WTC11 (cell line): Measurements from ENCODE around the gene RCAN1.

Experiments
- FOXK1 ChIP-seq: sonication (generic); formaldehyde crosslinking; IDR thresholded peaks from 2 replicates; pipeline ENCODE4 v1.8.0; 2022; ENCODE audit warnings: mild to moderate bottlenecking, moderate library complexity, missing genetic modification reagents
- NFATC4 ChIP-seq: fragments of 250-450 bp; sonication (Bioruptor Pico); IDR thresholded peaks from 2 replicates; pipeline ENCODE4 v1.9.0; 2021; ENCODE audit warnings: mild to moderate bottlenecking
- TF ChIP-seq, protein P1 (sequence below): sonication (generic); formaldehyde crosslinking; IDR thresholded peaks from 2 replicates; pipeline ENCODE4 v1.8.1; 2022; ENCODE audit warnings: mild to moderate bottlenecking, moderate library complexity, missing genetic modification reagents
- TF ChIP-seq, protein P2 (sequence below): sonication (generic); formaldehyde crosslinking; IDR thresholded peaks from 2 replicates; pipeline ENCODE4 v1.8.0; 2023; ENCODE audit warnings: missing genetic modification reagents, mild to moderate bottlenecking, borderline replicate concordance
- TF ChIP-seq, protein P3 (sequence below): fragments of 200-600 bp; IDR thresholded peaks from 2 replicates; pipeline ENCODE4 v1.8.0; 2022; ENCODE audit warnings: antibody characterized with exemption
- TF ChIP-seq, protein P4 (sequence below): sonication (generic); formaldehyde crosslinking; IDR thresholded peaks from 2 replicates; pipeline ENCODE4 v1.8.0; 2023; ENCODE audit warnings: mild to moderate bottlenecking, missing genetic modification reagents

DNA sequence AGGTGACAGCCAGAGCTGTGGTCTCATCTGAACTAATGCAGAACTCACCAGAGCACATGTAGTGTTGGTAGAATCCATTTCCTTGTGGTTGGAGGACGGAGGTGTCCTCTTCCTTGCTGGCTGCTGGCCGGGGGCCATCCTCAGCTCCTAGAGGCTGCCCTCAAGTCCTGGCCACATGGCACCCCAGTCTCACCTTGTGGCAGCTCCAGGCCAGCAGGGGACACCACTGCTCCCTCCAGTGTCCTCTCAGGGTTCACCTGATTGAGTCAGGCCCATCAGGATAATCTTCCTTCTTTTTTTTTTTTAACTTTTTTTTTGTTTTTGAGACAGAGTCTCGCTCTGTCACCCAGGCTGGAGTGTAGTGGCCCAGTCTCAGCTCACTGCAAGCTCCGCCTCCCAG, 105.8 kb downstream of the RCAN1 start:
- no peak for TF ChIP-seq NFATC4
- TF ChIP-seq, protein P1, sequence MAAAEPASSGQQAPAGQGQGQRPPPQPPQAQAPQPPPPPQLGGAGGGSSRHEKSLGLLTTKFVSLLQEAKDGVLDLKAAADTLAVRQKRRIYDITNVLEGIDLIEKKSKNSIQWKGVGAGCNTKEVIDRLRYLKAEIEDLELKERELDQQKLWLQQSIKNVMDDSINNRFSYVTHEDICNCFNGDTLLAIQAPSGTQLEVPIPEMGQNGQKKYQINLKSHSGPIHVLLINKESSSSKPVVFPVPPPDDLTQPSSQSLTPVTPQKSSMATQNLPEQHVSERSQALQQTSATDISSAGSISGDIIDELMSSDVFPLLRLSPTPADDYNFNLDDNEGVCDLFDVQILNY (CRISPR knock-in tag) = no peak
- TF ChIP-seq, protein P2, sequence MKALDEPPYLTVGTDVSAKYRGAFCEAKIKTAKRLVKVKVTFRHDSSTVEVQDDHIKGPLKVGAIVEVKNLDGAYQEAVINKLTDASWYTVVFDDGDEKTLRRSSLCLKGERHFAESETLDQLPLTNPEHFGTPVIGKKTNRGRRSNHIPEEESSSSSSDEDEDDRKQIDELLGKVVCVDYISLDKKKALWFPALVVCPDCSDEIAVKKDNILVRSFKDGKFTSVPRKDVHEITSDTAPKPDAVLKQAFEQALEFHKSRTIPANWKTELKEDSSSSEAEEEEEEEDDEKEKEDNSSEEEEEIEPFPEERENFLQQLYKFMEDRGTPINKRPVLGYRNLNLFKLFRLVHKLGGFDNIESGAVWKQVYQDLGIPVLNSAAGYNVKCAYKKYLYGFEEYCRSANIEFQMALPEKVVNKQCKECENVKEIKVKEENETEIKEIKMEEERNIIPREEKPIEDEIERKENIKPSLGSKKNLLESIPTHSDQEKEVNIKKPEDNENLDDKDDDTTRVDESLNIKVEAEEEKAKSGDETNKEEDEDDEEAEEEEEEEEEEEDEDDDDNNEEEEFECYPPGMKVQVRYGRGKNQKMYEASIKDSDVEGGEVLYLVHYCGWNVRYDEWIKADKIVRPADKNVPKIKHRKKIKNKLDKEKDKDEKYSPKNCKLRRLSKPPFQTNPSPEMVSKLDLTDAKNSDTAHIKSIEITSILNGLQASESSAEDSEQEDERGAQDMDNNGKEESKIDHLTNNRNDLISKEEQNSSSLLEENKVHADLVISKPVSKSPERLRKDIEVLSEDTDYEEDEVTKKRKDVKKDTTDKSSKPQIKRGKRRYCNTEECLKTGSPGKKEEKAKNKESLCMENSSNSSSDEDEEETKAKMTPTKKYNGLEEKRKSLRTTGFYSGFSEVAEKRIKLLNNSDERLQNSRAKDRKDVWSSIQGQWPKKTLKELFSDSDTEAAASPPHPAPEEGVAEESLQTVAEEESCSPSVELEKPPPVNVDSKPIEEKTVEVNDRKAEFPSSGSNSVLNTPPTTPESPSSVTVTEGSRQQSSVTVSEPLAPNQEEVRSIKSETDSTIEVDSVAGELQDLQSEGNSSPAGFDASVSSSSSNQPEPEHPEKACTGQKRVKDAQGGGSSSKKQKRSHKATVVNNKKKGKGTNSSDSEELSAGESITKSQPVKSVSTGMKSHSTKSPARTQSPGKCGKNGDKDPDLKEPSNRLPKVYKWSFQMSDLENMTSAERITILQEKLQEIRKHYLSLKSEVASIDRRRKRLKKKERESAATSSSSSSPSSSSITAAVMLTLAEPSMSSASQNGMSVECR (CRISPR knock-in tag) = no peak
- TF ChIP-seq FOXK1 = no peak
- TF ChIP-seq, protein P3, sequence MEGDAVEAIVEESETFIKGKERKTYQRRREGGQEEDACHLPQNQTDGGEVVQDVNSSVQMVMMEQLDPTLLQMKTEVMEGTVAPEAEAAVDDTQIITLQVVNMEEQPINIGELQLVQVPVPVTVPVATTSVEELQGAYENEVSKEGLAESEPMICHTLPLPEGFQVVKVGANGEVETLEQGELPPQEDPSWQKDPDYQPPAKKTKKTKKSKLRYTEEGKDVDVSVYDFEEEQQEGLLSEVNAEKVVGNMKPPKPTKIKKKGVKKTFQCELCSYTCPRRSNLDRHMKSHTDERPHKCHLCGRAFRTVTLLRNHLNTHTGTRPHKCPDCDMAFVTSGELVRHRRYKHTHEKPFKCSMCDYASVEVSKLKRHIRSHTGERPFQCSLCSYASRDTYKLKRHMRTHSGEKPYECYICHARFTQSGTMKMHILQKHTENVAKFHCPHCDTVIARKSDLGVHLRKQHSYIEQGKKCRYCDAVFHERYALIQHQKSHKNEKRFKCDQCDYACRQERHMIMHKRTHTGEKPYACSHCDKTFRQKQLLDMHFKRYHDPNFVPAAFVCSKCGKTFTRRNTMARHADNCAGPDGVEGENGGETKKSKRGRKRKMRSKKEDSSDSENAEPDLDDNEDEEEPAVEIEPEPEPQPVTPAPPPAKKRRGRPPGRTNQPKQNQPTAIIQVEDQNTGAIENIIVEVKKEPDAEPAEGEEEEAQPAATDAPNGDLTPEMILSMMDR = no peak
- TF ChIP-seq, protein P4, sequence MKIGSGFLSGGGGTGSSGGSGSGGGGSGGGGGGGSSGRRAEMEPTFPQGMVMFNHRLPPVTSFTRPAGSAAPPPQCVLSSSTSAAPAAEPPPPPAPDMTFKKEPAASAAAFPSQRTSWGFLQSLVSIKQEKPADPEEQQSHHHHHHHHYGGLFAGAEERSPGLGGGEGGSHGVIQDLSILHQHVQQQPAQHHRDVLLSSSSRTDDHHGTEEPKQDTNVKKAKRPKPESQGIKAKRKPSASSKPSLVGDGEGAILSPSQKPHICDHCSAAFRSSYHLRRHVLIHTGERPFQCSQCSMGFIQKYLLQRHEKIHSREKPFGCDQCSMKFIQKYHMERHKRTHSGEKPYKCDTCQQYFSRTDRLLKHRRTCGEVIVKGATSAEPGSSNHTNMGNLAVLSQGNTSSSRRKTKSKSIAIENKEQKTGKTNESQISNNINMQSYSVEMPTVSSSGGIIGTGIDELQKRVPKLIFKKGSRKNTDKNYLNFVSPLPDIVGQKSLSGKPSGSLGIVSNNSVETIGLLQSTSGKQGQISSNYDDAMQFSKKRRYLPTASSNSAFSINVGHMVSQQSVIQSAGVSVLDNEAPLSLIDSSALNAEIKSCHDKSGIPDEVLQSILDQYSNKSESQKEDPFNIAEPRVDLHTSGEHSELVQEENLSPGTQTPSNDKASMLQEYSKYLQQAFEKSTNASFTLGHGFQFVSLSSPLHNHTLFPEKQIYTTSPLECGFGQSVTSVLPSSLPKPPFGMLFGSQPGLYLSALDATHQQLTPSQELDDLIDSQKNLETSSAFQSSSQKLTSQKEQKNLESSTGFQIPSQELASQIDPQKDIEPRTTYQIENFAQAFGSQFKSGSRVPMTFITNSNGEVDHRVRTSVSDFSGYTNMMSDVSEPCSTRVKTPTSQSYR (CRISPR knock-in tag) = no peak
